ENCODE results near the gene UNC5A. TPM values are rescaled to one million over a fixed set of nuclear protein-coding genes. Genes with fewer than 3 reads are reported as not detected.

Gene UNC5A
- total and polyA plus RNA-seq, 7 experiments from 2014 or later = not detected

- no peak for ATAC-seq
- H3K27me3 Mint-ChIP-seq = no peaks in the 10 kb centered on the region
These were observed 98.5 kb downstream of the UNC5A start for GRCh38 chr5:176908675-176909368.

GRCh38 chr5:176912115-176912514 is 101.8 kb downstream of the UNC5A start:
- no peaks in the 10 kb centered on the region for H3K9me3 Mint-ChIP-seq
- ChIA-PET POLR2A (no interaction called here), CTCF (no interaction called here)
- Histone ChIP-seq H3K27me3 (ENCODE audit: control insufficient read depth in 2 of 2, insufficient read depth in 2 of 2, low read length in 2 of 2) (no peaks in the 10 kb centered on the region), H3K9me3 (ENCODE audit: control insufficient read depth in 2 of 3, low read length in 3 of 3) (no peaks in the 10 kb centered on the region), H3K4me1 (ENCODE audit: control insufficient read depth in 2 of 2, insufficient read depth in 2 of 2, low read length in 2 of 2) (no peaks in the 10 kb centered on the region), H3K4me3 (ENCODE audit: low read length) (no peak overlapping the region), H3K27ac (ENCODE audit: low read depth, low read length) (no peak overlapping the region), H3K36me3 (ENCODE audit: control insufficient read depth in 2 of 3, insufficient read depth in 3 of 3, low read length in 3 of 3) (peaks cover 0 to 43% (median 9%) of the 10 kb centered on the region in 3 experiments)
- peaks cover 0 to 22% (median 8%) of the 10 kb centered on the region in 7 donors for H3K4me1 Mint-ChIP-seq
- DNase-seq (no peak), ATAC-seq (no peak)
- no peaks in the 10 kb centered on the region for H3K27me3 Mint-ChIP-seq
- intact Hi-C loops (cut with micrococcal nuclease) = no loop called here
- H3K4me3 Mint-ChIP-seq = no peak overlapping the region
- H3K27ac Mint-ChIP-seq = peak overlapping the region in 4 of 9 donors; percentile 2 to 59 (median 14)
- H3K36me3 Mint-ChIP-seq = peaks cover 11 to 56% (median 22%) of the 10 kb centered on the region in 5 donors

More at GRCh38 chr5:176908675-176909368, 98.5 kb downstream of the UNC5A start:
- Histone ChIP-seq H3K36me3 (ENCODE audit: control insufficient read depth in 2 of 3, insufficient read depth in 3 of 3, low read length in 3 of 3) (peaks cover 13 to 75% (median 15%) of the 10 kb centered on the region in 3 experiments), H3K9me3 (ENCODE audit: control insufficient read depth in 2 of 3, low read length in 3 of 3) (no peaks in the 10 kb centered on the region), H3K27ac (ENCODE audit: low read depth, low read length) (no peak overlapping the region), H3K4me3 (ENCODE audit: low read length) (no peak overlapping the region), H3K4me1 (ENCODE audit: control insufficient read depth in 2 of 2, insufficient read depth in 2 of 2, low read length in 2 of 2) (no peaks in the 10 kb centered on the region), H3K27me3 (ENCODE audit: control insufficient read depth in 2 of 2, insufficient read depth in 2 of 2, low read length in 2 of 2) (no peaks in the 10 kb centered on the region)
- peaks cover 0 to 15% (median 1%) of the 10 kb centered on the region in 7 donors for H3K4me1 Mint-ChIP-seq
- intact Hi-C loops (cut with micrococcal nuclease) = no loop called here
- ChIA-PET POLR2A (no interaction called here), CTCF (no interaction called here)
- H3K36me3 Mint-ChIP-seq = peaks cover 18 to 68% (median 33%) of the 10 kb centered on the region in 5 donors
- no peak overlapping the region for H3K4me3 Mint-ChIP-seq
- H3K9me3 Mint-ChIP-seq = no peaks in the 10 kb centered on the region
- H3K27ac Mint-ChIP-seq = peak overlapping the region in 4 of 9 donors; percentile 8 to 38 (median 15)
- no peak for DNase-seq

- H3K9me3 ChIP-seq (ENCODE audit: control insufficient read depth in 2 of 3, low read length in 3 of 3) = no peaks in the 10 kb centered on the region
These were observed 105.5 kb downstream of the UNC5A start for GRCh38 chr5:176915906-176916305.

GRCh38 chr5:176916337-176916736 is 106.0 kb downstream of the UNC5A start:
- intact Hi-C loops (cut with micrococcal nuclease) = no loop called here
- POLR2A ChIA-PET = no interaction called here
- peak overlapping the region in 2 of 9 donors; percentile 52 to 84 for H3K27ac Mint-ChIP-seq

More at GRCh38 chr5:176915906-176916305, 105.5 kb downstream of the UNC5A start:
- no peaks in the 10 kb centered on the region for H3K27me3 ChIP-seq (ENCODE audit: control insufficient read depth in 2 of 2, insufficient read depth in 2 of 2, low read length in 2 of 2)
- no peak overlapping the region for H3K4me3 Mint-ChIP-seq
- H3K4me1 Mint-ChIP-seq = peaks cover 0 to 19% (median 12%) of the 10 kb centered on the region in 7 donors
- DNase-seq = no peak
- CTCF ChIA-PET = interaction anchor here (0.6 kb wide), 1 partner anchor 349 kb away, joined by 3 read pairs; no protein-coding TSS in a partner anchor
- POLR2A ChIA-PET = no interaction called here
- no peaks in the 10 kb centered on the region for H3K27me3 Mint-ChIP-seq
- no peak overlapping the region for H3K27ac ChIP-seq (ENCODE audit: low read depth, low read length)
- intact Hi-C loops (cut with micrococcal nuclease) = no loop called here
- H3K4me3 ChIP-seq (ENCODE audit: low read length) = no peak overlapping the region
- H3K36me3 Mint-ChIP-seq = peaks cover 9 to 47% (median 24%) of the 10 kb centered on the region in 5 donors
- peaks cover 0 to 17% (median 0%) of the 10 kb centered on the region in 3 experiments for H3K36me3 ChIP-seq (ENCODE audit: control insufficient read depth in 2 of 3, insufficient read depth in 3 of 3, low read length in 3 of 3)
- ATAC-seq = no peak
- peak overlapping the region in 5 of 9 donors; percentile 3 to 84 (median 55) for H3K27ac Mint-ChIP-seq
- no peaks in the 10 kb centered on the region for H3K4me1 ChIP-seq (ENCODE audit: control insufficient read depth in 2 of 2, insufficient read depth in 2 of 2, low read length in 2 of 2)
- peaks cover 0 to 6% (median 0%) of the 10 kb centered on the region in 11 donors for H3K9me3 Mint-ChIP-seq

GRCh38 chr5:176918613-176919012 is 108.3 kb downstream of the UNC5A start:
- Histone ChIP-seq H3K4me3 (ENCODE audit: low read length) (no peak overlapping the region), H3K9me3 (ENCODE audit: control insufficient read depth in 2 of 3, low read length in 3 of 3) (no peaks in the 10 kb centered on the region), H3K27me3 (ENCODE audit: control insufficient read depth in 2 of 2, insufficient read depth in 2 of 2, low read length in 2 of 2) (no peaks in the 10 kb centered on the region), H3K36me3 (ENCODE audit: control insufficient read depth in 2 of 3, insufficient read depth in 3 of 3, low read length in 3 of 3) (peaks cover 0 to 9% (median 0%) of the 10 kb centered on the region in 3 experiments), H3K27ac (ENCODE audit: low read depth, low read length) (no peak overlapping the region), H3K4me1 (ENCODE audit: control insufficient read depth in 2 of 2, insufficient read depth in 2 of 2, low read length in 2 of 2) (no peaks in the 10 kb centered on the region)
- H3K27ac Mint-ChIP-seq = no peak overlapping the region
- no peak for ATAC-seq
- peaks cover 4 to 35% (median 11%) of the 10 kb centered on the region in 7 donors for H3K4me1 Mint-ChIP-seq
- peaks cover 7 to 48% (median 16%) of the 10 kb centered on the region in 5 donors for H3K36me3 Mint-ChIP-seq
- DNase-seq = no peak
- H3K9me3 Mint-ChIP-seq = peaks cover 0 to 6% (median 0%) of the 10 kb centered on the region in 11 donors
- CTCF ChIA-PET = no interaction called here
- no peaks in the 10 kb centered on the region for H3K27me3 Mint-ChIP-seq
- intact Hi-C loops (cut with micrococcal nuclease) = no loop called here
- no peak overlapping the region for H3K4me3 Mint-ChIP-seq
- POLR2A ChIA-PET = interaction anchor here (0.6 kb wide), 1 partner anchor 547 kb away, joined by 3 read pairs; no protein-coding TSS in a partner anchor

More at GRCh38 chr5:176916337-176916736, 106.0 kb downstream of the UNC5A start:
- H3K36me3 Mint-ChIP-seq = peaks cover 9 to 49% (median 23%) of the 10 kb centered on the region in 5 donors
- H3K9me3 Mint-ChIP-seq = peaks cover 0 to 6% (median 0%) of the 10 kb centered on the region in 11 donors
- no peaks in the 10 kb centered on the region for H3K27me3 ChIP-seq (ENCODE audit: control insufficient read depth in 2 of 2, insufficient read depth in 2 of 2, low read length in 2 of 2)
- H3K27ac ChIP-seq (ENCODE audit: low read depth, low read length) = no peak overlapping the region
- H3K4me1 ChIP-seq (ENCODE audit: control insufficient read depth in 2 of 2, insufficient read depth in 2 of 2, low read length in 2 of 2) = no peaks in the 10 kb centered on the region
- no peaks in the 10 kb centered on the region for H3K9me3 ChIP-seq (ENCODE audit: control insufficient read depth in 2 of 3, low read length in 3 of 3)
- H3K27me3 Mint-ChIP-seq = no peaks in the 10 kb centered on the region
- CTCF ChIA-PET = no interaction called here
- DNase-seq (no peak), ATAC-seq (no peak)
- no peak overlapping the region for H3K4me3 ChIP-seq (ENCODE audit: low read length)
- no peak overlapping the region for H3K4me3 Mint-ChIP-seq
- peaks cover 0 to 17% (median 0%) of the 10 kb centered on the region in 3 experiments for H3K36me3 ChIP-seq (ENCODE audit: control insufficient read depth in 2 of 3, insufficient read depth in 3 of 3, low read length in 3 of 3)
- peaks cover 0 to 19% (median 12%) of the 10 kb centered on the region in 7 donors for H3K4me1 Mint-ChIP-seq

- H3K27ac Mint-ChIP-seq = peak overlapping the region in 4 of 9 donors; percentile 1 to 44 (median 18)
These were observed 111.4 kb downstream of the UNC5A start for GRCh38 chr5:176921714-176922113.

More at GRCh38 chr5:176921714-176922113, 111.4 kb downstream of the UNC5A start:
- POLR2A ChIA-PET = no interaction called here
- Histone ChIP-seq H3K36me3 (ENCODE audit: control insufficient read depth in 2 of 3, insufficient read depth in 3 of 3, low read length in 3 of 3) (peaks cover 0 to 9% (median 0%) of the 10 kb centered on the region in 3 experiments), H3K4me1 (ENCODE audit: control insufficient read depth in 2 of 2, insufficient read depth in 2 of 2, low read length in 2 of 2) (no peaks in the 10 kb centered on the region), H3K9me3 (ENCODE audit: control insufficient read depth in 2 of 3, low read length in 3 of 3) (no peaks in the 10 kb centered on the region), H3K27ac (ENCODE audit: low read depth, low read length) (no peak overlapping the region), H3K4me3 (ENCODE audit: low read length) (no peak overlapping the region), H3K27me3 (ENCODE audit: control insufficient read depth in 2 of 2, insufficient read depth in 2 of 2, low read length in 2 of 2) (no peaks in the 10 kb centered on the region)
- CTCF ChIA-PET = no interaction called here
- Mint-ChIP-seq H3K9me3 (peaks cover 0 to 6% (median 0%) of the 10 kb centered on the region in 11 donors), H3K4me3 (no peak overlapping the region), H3K27me3 (no peaks in the 10 kb centered on the region), H3K36me3 (peaks cover 7 to 37% (median 11%) of the 10 kb centered on the region in 5 donors), H3K4me1 (peaks cover 0 to 32% (median 7%) of the 10 kb centered on the region in 7 donors)
- DNase-seq = no peak
- ATAC-seq = no peak
- intact Hi-C loops (cut with micrococcal nuclease) = no loop called here

Data from naive thymus-derived CD4-positive, alpha-beta T cell (primary cell).